RWPE2 (cell line): ENCODE data around the gene CDKN2C.
"Not testable (repeated sequence)": the region's sequence is repeated elsewhere in the genome, so short reads cannot be mapped to it uniquely, and the experiment has no call there.

ENCODE experiments used
- ATAC-seq: fragments of 200-7000 bp; cut with Tn5 transposase; 3 replicates; pipeline ENCODE4 v1.9.1; 2021; ENCODE audit warnings: low read depth
- DNase-seq: peaks from one replicate; pipeline ENCODE4 v3.0.0-alpha.2; 2020; ENCODE audit warnings: low spot score
- H3K27ac ChIP-seq: fragments of 450-650 bp; 2 replicates; pipeline ENCODE4 v1.5.1; 2017; ENCODE audit warnings: mild to moderate bottlenecking; ENCODE audit not compliant: poor library complexity, severe bottlenecking
- H3K27me3 ChIP-seq: fragments of 250-450 bp; sonication (Bioruptor Pico); 2 replicates; pipeline ENCODE4 v1.5.1; 2021; ENCODE audit warnings: mild to moderate bottlenecking, moderate library complexity; ENCODE audit not compliant: insufficient read depth, poor library complexity, severe bottlenecking
- H3K36me3 ChIP-seq: fragments of 250-450 bp; sonication (Bioruptor Pico); 2 replicates; pipeline ENCODE4 v1.5.1; 2020; ENCODE audit warnings: low read depth, mild to moderate bottlenecking, moderate library complexity
- H3K4me1 ChIP-seq: fragments of 250-450 bp; sonication (Bioruptor Pico); 2 replicates; pipeline ENCODE4 v1.5.1; 2021; ENCODE audit warnings: mild to moderate bottlenecking, moderate library complexity; ENCODE audit not compliant: insufficient read depth, poor library complexity, severe bottlenecking
- H3K4me3 ChIP-seq: fragments of 250-450 bp; sonication (Bioruptor Pico); 2 replicates; pipeline ENCODE4 v1.5.1; 2021; ENCODE audit warnings: mild to moderate bottlenecking, moderate library complexity; ENCODE audit not compliant: severe bottlenecking
- H3K9me3 ChIP-seq: fragments of 250-450 bp; sonication (Bioruptor Pico); 2 replicates; pipeline ENCODE4 v1.5.1; 2021; ENCODE audit warnings: mild to moderate bottlenecking, moderate library complexity; ENCODE audit not compliant: severe bottlenecking
- CTCF ChIP-seq: fragments of 450-650 bp; IDR thresholded peaks from one replicate; pipeline ENCODE4 v1.5.1; 2017; ENCODE audit warnings: mild to moderate bottlenecking, moderate library complexity; ENCODE audit not compliant: poor library complexity, severe bottlenecking

Gene CDKN2C

DNA sequence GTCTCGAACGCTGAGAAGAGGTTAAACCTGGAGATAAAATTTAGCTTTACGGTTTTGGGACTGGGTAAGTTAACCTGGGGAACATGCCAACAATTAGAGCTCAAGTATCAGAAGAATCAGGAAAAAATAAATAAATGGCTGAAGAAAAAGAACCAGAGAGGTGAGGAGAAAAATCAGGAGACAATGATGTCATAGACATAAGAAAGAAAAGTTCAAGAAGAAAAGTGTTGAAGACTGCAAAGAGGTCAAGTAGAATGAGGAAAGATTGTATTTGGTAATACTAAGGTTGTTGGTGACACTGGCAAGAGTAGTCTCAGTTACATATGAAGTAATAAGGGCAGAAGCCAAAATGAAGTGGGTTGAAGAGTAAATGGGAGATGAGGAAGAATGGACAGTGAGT lies 26.0 kb downstream of the CDKN2C start:
- DNase-seq (no peak), ATAC-seq (no peak)
- Histone ChIP-seq H3K4me1 (no peaks in the 10 kb centered on the region), H3K27me3 (peaks cover 4% of the 10 kb centered on the region), H3K9me3 (no peaks in the 10 kb centered on the region), H3K4me3 (no peak overlapping the region), H3K27ac (no peak overlapping the region), H3K36me3 (no peaks in the 10 kb centered on the region)
- TF ChIP-seq CTCF, result no peak

DNA sequence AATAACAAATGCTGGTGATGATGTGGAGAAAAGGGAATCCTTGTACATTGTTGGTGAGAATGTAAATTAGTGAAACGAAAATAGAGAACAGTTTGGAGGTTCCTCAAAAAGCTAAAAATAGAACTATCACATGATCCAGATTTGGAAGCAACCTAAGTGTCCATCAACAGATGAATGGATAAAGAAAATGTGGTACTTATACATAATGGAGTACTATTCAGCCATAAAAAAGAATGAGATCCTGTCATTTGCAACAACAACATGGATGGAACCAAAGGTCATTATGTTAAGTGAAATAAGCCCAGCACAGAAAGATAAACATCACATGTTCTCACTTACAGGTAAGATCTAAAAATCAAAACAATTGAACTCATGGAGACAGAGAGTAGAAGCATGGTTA lies 29.3 kb downstream of the CDKN2C start:
- not testable (repeated sequence) for H3K9me3 ChIP-seq, H3K4me3 ChIP-seq, H3K27ac ChIP-seq

GRCh38 chr1:51000160-51000559 lies 30.1 kb downstream of the CDKN2C start:
- H3K4me3 ChIP-seq, result no peak overlapping the region
- DNase-seq, result no peak
- no peak for TF ChIP-seq CTCF
- no peak overlapping the region for H3K27ac ChIP-seq
- no peaks in the 10 kb centered on the region for H3K4me1 ChIP-seq
- ATAC-seq, result no peak
- H3K36me3 ChIP-seq, result no peaks in the 10 kb centered on the region
- H3K9me3 ChIP-seq, result no peaks in the 10 kb centered on the region
- H3K27me3 ChIP-seq, result peaks cover 4% of the 10 kb centered on the region

More for the DNA sequence above, 29.3 kb downstream of the CDKN2C start:
- not testable (repeated sequence) for H3K4me1 ChIP-seq, H3K36me3 ChIP-seq, DNase-seq, ATAC-seq, H3K27me3 ChIP-seq

DNA sequence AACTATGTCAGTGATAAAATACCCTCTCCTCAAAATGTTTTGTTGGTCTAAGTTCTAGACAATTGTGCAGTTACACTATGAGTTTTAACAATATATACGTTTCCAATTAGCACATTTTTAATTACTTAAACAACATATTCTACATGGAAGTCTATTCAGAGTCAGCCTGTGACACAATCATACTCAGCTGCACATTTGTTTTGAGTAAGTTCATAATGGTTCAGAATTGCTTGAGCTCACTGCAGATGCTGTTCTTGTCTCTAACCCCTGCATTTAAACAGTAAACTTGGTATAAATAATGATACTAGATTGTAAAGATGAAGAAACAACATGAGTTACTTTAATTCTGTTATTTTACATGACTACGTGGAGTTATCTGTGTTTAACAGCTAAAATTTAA lies 30.6 kb downstream of the CDKN2C start:
- no peaks in the 10 kb centered on the region for H3K4me1 ChIP-seq
- no peak for ATAC-seq
- H3K27ac ChIP-seq, result no peak overlapping the region
- no peaks in the 10 kb centered on the region for H3K9me3 ChIP-seq
- H3K27me3 ChIP-seq, result peaks cover under 1% of the 10 kb centered on the region
- no peak for TF ChIP-seq CTCF
- no peak overlapping the region for H3K4me3 ChIP-seq
- DNase-seq, result no peak
- H3K36me3 ChIP-seq, result no peaks in the 10 kb centered on the region

DNA sequence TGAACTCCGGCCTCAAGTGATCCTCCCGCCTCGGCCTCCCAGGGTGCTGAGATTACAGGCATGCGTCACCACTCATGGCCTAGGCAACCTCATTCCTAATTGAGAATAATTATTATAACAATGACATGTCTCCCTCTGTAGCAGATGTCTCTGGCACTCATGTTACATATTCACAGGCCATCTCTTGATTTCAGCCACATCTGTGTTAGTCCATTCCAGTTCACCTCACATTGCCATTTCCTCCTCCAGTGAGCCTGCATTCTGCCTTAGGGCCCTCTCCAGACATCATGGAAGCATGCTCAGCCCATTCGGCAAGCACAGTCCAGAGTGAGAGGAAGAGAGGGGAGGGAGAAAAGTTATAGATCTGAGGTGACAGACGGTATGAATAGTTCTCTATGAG lies 32.5 kb downstream of the CDKN2C start:
- Histone ChIP-seq H3K36me3 (no peaks in the 10 kb centered on the region), H3K4me1 (no peaks in the 10 kb centered on the region), H3K27me3 (no peaks in the 10 kb centered on the region), H3K9me3 (no peaks in the 10 kb centered on the region), H3K4me3 (no peak overlapping the region), H3K27ac (no peak overlapping the region)
- no peak for TF ChIP-seq CTCF
- ATAC-seq (no peak), DNase-seq (no peak)

DNA sequence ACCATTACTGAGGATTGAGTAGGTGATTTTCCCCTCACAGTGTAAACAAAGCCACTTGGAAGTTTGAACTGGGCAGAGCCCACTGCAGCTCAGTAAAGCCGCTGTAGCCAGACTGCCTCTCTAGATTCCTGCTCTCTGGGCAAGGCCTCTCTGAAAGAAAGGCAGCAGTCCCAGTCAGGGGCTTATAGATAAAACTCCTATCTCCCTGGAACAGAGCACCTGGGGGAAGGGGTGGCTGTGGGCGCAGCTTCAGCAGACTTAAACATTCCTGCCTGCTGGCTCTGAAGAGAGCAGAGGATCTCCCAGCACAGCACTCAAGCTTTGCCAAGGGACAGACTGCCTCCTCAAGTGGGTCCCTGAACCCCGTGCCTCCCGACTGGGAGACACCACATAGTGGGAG lies 35.5 kb downstream of the CDKN2C start:
- not testable (repeated sequence) for H3K4me1 ChIP-seq, H3K27ac ChIP-seq, DNase-seq, H3K9me3 ChIP-seq, ATAC-seq, H3K4me3 ChIP-seq, H3K27me3 ChIP-seq, H3K36me3 ChIP-seq
